Measurements from ENCODE around the gene HIPK1.

Gene HIPK1

DNA sequence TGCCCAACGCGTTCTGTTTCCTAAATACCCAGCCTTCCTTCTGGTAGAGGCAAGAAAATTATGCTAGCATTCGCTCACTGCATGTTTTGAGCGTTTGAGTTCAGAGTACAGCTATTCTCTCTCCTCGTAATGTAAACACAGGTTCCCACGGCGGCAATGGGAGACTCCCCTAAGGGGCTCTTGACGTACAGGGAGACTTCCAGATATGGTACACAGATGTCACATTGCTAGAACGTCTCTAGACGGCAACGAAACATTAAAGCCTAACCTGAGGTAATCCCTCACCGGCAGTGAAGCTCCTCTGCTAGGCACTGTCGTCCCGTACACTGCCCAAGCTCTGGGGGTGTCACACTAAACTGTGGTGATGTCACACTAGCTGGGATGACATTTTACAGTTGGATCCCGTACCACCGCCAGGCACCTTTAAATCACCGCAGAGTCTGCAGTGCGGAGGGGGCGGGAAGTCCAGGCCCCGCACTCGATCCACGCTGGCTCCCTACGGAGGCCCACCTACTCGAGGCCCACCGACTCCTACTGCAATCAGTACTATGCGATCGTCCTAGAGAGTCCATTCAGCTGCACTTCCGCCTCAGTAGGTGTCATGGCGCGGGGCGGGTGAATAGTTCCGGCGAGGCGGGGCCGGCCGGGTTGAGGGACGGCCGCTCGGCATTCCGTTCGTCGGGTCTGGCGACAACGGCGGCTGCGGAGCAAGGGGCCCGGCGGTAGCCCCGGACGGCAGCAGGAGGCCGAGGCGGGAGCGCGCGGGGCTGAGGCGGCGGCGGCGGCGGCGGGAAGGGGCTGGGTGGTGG lies at the start of gene HIPK1:
Gene HIPK1 (plus strand): TSS at position 384 of the 809 bp plus-strand sequence.
- DNase-seq (ENCODE audit: extremely low read depth in 1 of 2, low read depth in 1 of 2) = peak; percentile 84 to 86

DNA sequence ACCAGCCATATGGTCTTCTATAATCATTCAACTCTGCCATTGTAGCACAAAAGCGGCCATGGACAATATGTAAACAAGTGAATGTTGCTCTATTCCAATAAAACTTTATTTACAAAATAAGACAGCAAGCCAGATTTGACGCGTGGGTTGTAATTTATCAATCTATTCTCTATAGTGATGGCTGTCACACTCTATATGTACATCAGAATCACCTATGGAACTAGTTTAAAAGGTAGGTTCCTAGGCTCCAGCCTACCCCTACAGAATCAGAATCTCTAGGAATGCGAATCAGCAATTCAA lies 49.4 kb upstream of the HIPK1 start:
- no peak for DNase-seq (ENCODE audit: extremely low read depth in 1 of 2, low read depth in 1 of 2)

DNA sequence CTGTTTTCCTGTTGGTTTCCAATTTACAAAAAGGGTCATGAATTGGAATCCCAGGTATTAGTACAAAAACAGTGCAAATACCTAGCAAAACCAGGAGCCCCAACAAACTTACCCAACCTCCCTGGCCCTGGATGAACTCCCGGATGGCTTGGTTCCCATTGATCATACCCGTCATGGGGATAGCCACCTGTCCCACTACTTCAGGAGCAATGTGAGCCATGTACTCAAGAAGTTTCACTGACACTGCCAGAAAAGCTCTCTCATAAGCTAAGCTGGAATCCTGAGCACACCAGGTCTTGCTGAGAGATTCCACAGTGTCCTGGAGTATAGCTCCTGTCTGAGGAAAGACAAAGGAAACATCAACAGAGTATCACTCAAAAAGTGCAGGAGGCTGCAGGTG lies 47.5 kb upstream of the HIPK1 start:
- no peak for DNase-seq (ENCODE audit: extremely low read depth in 1 of 2, low read depth in 1 of 2)

DNA sequence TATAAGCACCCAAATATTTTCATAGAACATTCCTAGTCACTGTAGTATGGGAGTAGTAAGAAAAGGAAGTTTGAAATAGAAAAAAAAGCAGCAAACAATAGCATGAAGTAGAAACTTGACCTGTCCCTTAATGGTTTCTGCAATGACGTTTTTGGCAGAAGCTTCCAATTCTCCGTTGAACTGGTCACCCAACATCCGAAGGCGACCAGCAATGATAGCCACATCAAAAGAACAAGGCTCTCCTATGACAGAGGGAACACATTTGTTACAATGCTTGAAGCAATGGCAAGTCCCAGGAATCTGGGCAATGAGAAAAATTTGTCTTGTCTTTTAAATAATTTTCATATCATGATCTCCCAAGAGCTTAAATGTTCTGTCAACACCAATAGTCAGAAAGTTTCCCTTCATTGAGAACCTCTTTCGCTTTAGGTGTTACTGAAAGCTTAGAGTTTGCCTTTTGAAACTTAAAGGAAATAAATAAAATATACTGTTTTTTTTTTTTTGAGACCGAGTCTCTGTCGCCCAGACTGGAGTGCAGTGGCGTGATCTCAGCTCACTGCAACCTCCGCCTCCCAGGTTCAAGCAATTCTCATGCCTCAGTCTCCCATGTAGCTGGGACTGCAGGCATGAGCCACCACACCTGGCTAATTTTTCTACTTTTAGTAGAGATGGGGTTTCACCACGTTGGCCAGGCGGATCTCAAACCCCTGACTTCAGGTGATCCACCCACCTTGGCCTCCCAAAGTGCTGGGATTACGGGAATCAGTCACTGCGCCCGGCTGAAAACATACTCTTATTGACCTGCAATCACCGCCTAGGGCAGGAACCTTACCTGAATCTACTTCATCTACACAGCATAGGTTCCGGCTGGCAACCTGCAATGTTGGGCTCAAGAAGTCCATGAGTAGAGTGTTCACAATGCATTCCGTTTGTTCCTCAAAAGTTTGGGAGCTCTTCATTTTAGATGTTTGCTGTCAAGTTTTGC lies 42.4 kb upstream of the HIPK1 start:
- no peak for DNase-seq (ENCODE audit: extremely low read depth in 1 of 2, low read depth in 1 of 2)

DNA sequence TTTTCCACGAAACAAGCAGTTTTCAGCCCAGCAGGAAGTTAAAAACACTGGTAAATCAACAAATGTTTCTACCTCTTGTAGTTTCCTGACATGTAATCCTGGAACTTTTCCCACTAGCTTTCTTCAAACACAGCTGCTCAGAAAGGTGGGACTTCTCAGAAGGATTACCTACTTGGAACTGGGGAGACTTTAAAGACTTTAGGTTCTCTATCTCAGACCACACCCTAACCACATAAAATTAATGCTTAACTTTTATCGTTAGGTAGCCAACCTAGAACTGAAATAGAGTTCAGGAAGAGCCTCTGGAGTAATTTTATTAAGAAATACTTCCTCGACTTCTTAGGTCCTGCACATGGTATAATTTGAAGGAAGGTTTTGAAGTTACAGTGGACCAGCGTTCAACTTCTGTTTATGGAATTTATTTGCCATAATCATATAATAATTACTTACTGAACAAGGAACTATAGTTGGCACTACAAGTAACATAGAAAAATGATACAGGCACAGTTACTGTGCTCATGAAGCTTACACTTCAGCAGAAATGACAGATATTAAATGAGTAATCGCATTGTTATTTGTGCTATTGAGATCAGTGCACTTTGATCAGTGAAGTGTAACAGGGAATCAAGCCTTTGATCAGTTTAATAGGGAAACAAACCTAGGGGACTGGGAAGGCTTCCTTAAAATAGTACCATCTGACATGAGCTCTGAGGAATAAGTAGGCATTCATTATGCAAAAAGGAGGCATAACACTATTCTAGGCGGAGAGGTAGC lies 41.5 kb upstream of the HIPK1 start, which contains the start of gene BCL2L15:
Gene BCL2L15 (minus strand): TSS at position 180 of the 774 bp plus-strand sequence. CDS start 206 bp downstream, outside the sequence.
- no peak for DNase-seq (ENCODE audit: extremely low read depth in 1 of 2, low read depth in 1 of 2)

DNA sequence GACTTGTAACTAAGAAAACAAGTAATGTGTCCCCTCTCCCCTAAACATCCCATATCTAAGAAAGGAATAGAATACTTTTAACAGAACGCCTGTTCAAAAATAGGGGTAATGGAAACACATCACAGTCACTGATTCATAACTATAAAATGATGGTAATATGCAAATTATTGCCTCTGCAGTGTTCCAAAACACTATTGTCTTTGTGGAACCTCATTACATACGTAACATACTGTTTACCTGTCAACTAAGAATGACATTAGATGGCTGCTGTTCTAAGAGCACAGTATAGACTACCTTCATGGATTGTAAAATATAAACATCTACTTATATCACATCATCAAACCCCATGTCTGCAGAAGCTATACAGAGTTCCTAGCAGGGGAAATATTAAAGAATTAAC lies 38.3 kb upstream of the HIPK1 start:
- no peak for DNase-seq (ENCODE audit: extremely low read depth in 1 of 2, low read depth in 1 of 2)

DNA sequence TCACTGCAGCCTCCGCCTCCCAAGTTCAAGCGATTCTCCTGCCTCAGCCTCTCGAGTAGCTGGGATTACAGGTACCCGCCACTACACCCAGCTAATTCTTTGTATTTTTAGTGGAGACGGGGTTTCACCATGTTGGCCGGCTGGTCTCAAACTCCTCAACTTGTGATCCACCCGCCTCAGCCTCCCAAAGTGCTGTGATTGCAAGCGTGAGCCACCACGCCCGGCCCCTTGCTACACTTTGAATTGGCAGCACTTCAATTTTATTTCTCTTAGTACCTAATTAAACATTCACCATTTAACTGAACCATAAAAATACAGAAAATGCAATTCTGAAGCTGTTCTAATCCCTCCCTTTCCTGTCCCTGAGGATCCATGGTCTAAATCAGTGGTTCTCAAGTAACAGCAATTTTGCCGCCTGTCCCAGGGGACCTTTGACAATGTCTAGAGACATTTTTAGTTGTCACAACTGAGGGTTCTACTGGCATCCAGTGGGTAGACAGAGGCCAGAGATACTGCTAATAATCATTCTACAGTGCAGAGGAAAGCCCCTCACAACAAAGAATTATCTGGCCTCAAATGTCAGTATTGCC lies 37.4 kb upstream of the HIPK1 start:
- no peak for DNase-seq (ENCODE audit: extremely low read depth in 1 of 2, low read depth in 1 of 2)

DNA sequence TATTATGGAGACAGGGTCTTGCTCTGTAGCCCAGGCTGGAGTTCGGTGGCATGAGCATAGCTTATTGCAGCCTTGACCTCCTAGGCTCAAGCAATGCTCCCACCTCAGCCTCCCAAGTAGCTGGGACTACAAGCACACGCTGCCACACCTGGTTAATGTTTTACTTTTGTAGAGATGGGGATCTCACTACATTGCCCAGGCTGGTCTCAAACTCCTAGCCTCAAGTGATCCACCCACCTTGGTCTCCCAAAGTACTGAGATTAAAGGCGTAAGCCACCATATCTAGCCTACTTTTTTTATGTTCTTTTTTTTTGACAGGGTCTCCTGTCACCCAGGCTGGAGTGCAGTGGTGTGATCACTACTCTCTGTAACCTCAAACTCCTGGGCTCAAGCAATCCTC lies 35.9 kb upstream of the HIPK1 start:
- DNase-seq (ENCODE audit: extremely low read depth in 1 of 2, low read depth in 1 of 2) = no peak

DNA sequence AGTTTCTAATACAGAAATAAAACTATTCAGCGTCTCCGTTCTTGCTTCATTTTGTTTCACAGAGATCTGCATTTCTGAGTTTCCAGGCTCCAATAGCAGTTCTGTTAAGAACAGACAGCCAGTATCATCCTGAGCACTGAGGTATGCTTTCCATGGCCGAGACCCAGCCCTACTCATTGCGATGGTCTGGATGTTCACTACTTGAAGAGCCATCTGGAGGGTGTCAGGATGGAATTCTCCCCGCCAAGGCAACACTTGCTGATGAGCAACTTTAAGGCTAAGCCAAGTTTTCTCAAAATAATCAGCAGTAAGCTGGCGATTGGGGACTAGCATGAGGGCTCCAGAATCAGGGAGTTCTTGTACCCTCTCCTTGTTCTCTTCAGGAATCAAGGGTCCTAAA lies 34.0 kb upstream of the HIPK1 start:
- DNase-seq (ENCODE audit: extremely low read depth in 1 of 2, low read depth in 1 of 2) = no peak

DNA sequence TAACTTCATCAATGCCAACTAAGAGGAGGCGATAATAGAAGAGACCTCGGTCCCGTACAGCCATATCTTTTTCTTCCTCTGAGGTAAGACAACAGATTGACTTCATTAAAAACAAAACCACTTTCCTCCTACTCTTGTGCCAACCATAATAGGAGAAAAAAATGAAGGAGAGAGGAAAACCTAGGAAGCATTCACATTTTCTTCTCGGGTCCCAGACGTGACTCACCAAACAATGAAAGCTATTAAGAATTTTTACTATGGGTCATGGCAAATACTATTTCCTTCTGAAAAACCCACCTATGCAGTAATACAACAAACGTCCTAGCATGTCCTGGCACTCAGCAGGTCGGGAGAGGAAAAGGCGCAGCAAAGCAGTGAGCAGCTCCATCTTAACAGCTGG lies 33.2 kb upstream of the HIPK1 start:
- DNase-seq (ENCODE audit: extremely low read depth in 1 of 2, low read depth in 1 of 2) = no peak

DNA sequence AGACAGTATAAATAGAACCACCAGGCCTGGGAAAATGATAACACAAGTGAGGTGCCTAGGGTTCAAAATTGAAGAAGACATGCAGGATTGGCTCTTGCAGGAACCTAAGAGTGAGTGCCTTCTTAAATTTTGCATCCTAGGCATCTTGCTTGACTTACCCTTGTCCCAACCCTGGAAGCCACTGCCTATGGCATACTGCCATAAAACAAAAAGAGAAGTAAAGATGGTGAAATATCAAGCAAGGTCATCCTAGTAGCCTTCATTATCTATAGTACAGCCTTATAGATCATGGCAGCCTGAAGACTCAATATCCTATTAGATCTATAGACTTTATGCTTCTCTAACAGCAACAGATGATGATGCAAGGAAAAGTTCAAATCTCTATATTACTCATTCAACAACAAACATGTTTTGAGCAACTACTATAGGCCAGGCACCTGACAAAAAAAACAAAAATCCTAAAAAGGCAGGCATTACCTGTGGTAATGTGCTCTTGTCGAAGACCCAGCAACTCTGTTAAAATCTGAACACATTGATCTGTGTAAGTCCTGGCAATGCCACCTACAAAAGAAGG lies 30.8 kb upstream of the HIPK1 start:
- DNase-seq (ENCODE audit: extremely low read depth in 1 of 2, low read depth in 1 of 2) = no peak

DNA sequence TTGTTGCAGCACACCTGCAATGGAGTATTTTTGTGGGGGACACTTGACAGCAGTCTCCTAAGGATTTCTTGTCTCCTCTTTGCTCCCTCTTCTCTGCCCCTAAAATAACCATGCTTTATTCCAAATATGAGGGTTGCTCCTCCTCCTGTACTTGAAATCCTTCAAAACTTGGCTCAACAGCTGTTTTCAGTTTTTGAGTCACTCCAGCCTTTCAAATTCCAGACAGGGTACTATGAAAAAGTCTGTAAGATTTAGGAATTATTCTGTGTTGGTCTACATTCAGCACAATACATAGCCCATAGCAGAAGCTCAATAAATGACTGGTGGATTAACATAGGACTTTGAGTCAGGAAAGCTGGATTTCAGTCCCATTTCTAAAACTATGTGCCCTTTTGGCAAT lies 30.0 kb upstream of the HIPK1 start:
- DNase-seq (ENCODE audit: extremely low read depth in 1 of 2, low read depth in 1 of 2) = no peak

DNA sequence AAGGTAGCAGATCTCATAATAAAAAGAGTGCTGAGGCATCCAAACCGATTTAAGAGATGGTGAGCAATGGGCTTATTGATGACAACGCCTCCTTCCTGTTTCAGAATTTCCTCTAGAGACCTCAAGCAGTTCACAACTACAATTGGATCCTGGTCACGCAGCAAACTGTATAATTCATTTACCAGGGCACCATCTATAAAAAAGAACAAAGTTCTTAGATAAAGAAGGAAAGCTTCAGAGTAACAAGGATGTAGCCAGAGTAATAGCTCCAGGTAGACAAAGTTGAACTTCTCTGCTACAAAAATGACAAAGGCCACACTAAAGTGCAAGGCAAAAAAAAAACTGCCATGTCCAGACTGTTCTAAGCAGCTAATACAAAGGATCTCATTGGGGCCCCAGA lies 27.9 kb upstream of the HIPK1 start:
- DNase-seq (ENCODE audit: extremely low read depth in 1 of 2, low read depth in 1 of 2) = no peak

DNA sequence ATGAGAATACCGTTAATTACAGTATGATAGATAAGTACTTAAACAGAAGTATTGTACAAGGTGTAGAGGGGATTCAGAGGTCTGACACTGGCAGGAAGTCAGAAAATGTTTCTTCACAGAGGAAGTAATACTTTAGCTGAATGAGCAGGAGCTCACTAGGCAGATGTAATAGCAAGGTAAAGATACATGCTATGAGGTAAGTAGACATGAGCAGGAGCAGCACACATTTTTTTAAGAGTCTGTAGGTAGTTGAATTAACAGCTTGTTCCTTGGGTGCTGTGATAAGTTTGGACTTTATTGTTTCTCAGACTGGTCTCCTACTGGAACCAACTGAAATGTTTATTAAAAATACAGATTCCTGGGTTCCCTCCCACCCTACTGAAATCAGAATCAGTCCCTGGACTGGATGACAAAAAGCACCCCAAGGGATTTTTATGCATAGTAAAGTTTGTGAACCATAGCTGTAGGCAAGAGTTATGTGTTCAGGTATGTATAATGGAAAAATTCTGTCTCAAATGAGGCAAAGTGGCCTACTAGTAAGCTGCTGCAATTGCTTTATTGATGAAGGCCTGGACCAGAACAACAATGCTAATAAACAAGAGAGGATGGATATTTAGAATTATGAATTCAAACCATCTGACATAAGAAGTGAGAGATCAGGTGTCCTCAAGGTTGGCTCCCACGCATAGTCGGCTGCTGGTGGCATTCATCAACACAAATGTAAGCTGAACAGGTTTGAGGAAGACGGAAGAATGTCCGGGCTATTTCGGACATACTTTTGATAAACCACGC lies 25.4 kb upstream of the HIPK1 start:
- no peak for DNase-seq (ENCODE audit: extremely low read depth in 1 of 2, low read depth in 1 of 2)

DNA sequence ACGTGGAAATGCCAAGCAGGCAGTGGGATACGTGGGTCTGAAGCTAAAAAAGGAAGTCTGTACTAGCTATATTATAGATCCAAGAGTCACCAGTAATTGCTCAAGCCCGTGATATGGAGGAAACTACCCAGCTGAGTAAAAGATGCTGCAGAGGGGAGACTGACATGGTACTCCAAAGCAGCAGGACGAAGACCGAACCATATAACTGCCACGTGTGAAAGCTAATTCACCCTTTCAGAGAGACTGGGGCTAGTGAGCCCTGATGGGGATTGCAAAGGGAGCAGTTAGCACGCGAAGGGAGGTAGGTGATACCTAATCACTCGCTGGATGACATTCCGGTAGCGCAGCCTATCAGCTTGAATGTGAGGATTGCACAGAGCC lies 24.8 kb upstream of the HIPK1 start:
- no peak for DNase-seq (ENCODE audit: extremely low read depth in 1 of 2, low read depth in 1 of 2)

DNA sequence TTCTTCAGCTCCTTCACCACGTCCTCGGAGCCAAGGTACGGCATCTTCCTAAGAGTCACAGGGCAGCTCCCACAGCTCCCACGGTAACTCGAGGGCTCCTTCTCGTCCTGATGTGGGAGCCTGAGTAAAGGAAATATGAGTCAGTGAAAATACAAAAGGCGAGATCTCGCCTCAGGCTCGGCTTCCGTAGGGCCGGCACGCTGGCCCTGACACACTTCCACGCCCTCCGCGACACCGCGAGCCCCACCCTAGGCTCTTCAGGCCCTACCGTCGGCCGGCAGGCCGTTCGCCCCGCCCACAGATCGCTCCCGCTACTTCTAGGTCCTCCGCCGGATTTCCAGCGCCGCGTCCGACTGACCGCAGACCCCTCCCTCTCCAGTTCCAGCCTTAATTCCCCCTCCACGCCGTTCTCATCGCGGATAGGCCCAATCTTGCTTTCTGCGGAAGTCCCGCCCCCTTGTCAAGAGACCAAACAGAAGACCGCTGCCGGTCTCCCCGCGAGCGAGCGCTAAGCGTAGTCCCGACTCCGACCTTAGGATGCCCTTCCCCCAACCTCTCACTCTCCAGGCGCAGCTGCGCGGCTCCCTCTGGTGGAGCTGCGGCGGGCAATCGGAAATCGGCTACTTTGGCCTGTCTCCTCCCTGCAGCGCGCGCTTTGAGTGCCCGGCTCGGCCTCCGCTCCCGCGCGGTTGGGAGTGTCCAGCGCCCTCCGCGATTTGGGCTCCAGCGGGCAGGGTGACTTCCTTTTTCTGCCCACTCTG lies 24.3 kb upstream of the HIPK1 start, which contains the start of the genes AP4B1 and DCLRE1B:
Gene AP4B1 (minus strand): TSS at position 126 of the 761 bp plus-strand sequence. CDS start 82 bp downstream, at position 44.
Gene DCLRE1B (plus strand): TSS at position 653 of the 761 bp plus-strand sequence. CDS start 261 bp downstream, outside the sequence.
- DNase-seq (ENCODE audit: extremely low read depth in 1 of 2, low read depth in 1 of 2) = peak; percentile 98 to 99

DNA sequence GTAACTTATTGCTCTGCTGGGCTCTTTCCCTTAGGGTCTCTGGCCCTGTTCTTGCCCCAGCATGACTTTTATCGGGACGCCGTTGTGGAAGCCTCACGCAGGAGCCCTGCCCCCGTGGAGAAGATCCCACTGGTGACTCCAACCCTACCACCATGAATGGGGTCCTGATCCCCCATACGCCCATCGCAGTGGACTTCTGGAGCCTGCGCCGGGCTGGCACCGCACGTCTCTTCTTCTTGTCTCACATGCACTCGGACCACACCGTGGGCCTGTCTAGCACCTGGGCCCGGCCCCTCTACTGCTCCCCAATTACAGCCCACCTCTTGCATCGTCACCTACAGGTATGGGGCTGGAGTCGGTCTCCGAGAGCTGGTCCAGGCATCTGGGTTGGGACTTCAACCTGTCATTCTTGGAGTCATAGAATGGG lies 23.7 kb upstream of the HIPK1 start:
- DNase-seq (ENCODE audit: extremely low read depth in 1 of 2, low read depth in 1 of 2) = peak in 1 of 2 donors; percentile 9

DNA sequence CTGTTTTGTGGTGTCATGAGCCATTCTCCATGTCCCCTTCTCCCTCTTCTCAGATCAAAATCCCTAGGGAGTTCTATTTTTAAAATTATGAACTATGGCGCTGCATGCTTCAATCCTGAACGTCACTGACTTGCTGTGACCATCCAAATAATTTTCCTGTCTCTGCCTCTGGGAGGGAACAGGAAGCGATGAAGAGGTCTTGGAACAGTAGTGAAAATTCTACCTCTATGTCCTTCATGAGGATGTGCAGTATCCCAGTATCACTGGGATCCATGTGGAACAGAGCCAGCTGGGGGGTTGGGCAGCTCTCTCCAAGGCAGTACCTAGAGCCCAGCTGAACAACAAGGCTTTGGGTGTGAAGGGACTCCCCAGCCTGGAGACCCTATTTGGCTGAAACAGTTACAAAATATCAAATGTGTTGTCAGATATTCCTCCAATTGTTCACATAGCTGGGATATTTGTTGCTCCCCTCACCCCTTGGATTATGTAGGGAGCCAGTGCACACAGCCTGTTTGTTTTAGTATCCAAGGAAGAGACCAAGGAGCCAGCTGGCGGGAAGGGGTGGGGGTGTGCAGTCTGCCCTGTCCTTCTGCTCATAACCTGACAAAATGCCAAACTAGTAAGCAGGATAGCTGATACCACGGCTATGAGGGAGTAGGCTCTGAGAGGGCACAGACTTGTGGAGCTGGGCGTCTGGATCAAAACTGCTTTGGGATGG lies 16.4 kb upstream of the HIPK1 start:
- DNase-seq (ENCODE audit: extremely low read depth in 1 of 2, low read depth in 1 of 2) = no peak

Data from stimulated activated CD8-positive, alpha-beta memory T cell treated with anti-CD3 and anti-CD28 coated beads, Interleukin-7, amount 100 ng/mL, for 48 hours (primary cell).